Endothelial cell of umbilical vein (primary cell): Measurements from ENCODE around the gene LIN7B. TPM values are rescaled to one million over a fixed set of nuclear protein-coding genes. Genes with fewer than 3 reads are reported as not detected.

Experiments
- BruUV-seq: library from RNA; stranded (reverse); fragments of 400-500 nt; replicated peaks from 2 replicates; lab custom pipeline; 2021; lab: Mats Ljungman, UMichigan
- CTCF ChIA-PET: fragments of 300-600, 350-600 bp; sonication (Branson Sonifier 250); formaldehyde crosslinking; loops from one replicate; lab custom pipeline; 2021; ENCODE audit warnings: antibody characterized with exemption, inconsistent platforms; lab: Charles Lee
- POLR2A ChIA-PET: fragments of 300-600, 350-600 bp; sonication (Branson Sonifier 250); formaldehyde crosslinking; loops from one replicate; lab custom pipeline; 2021; ENCODE audit warnings: antibody characterized with exemption, inconsistent platforms; lab: Charles Lee
- DNase-seq: peaks from one replicate; pipeline ENCODE4 v3.0.0-alpha.2; 2011; ENCODE audit warnings: low read depth, low spot score
- FAIRE-seq: peaks from 2 replicates; lab custom pipeline; 2011; peaks lifted over from hg19 to GRCh38; lab: Jason Lieb, UNC
- H2AFZ ChIP-seq: 2 replicates; pipeline ENCODE4 v1.6.0; 2012; ENCODE audit warnings: low read depth, low read length, control low read depth, inconsistent platforms
- H3K27ac ChIP-seq: 2 replicates; pipeline ENCODE4 v1.5.1; 2011; ENCODE audit warnings: low read depth, mild to moderate bottlenecking, control low read depth, low read length, moderate library complexity; ENCODE audit not compliant: insufficient read depth
- H3K27me3 ChIP-seq, 2 experiments: 2 replicates each; pipeline versions ENCODE4 v1.6.0 to v1.6.1; 2011; ENCODE audit warnings: low read length in 2 of 2, mixed read lengths in 1 of 2; ENCODE audit not compliant: control insufficient read depth in 2 of 2, insufficient read depth in 2 of 2
- H3K36me3 ChIP-seq, 2 experiments: 2 replicates in 1 of 2; 3 replicates in 1 of 2; pipeline ENCODE4 v1.5.1; 2011; ENCODE audit warnings: low read length in 2 of 2, mild to moderate bottlenecking in 1 of 2, moderate library complexity in 1 of 2; ENCODE audit not compliant: control insufficient read depth in 2 of 2, insufficient read depth in 2 of 2; ENCODE audit errors: extremely low read depth in 1 of 2
- H3K4me1 ChIP-seq: 3 replicates; pipeline ENCODE4 v1.5.1; 2011; ENCODE audit warnings: mild to moderate bottlenecking, low read length; ENCODE audit not compliant: control insufficient read depth, insufficient read depth; ENCODE audit errors: extremely low read depth
- H3K4me2 ChIP-seq: 2 replicates; pipeline ENCODE4 v1.6.1; 2011; ENCODE audit warnings: low read length, control low read depth, mixed read lengths; ENCODE audit not compliant: insufficient read depth
- H3K4me3 ChIP-seq, 3 experiments: fragments of 200-600 bp in 1 of 3; sonication (generic), shearing (Covaris generic) in 1 of 3; replicated peaks in 1 of 3; 2 replicates each; pipeline ENCODE4 v1.5.1; 2011 to 2016; ENCODE audit warnings: control low read depth in 3 of 3, low read length in 3 of 3, mild to moderate bottlenecking in 2 of 3, inconsistent platforms in 1 of 3, low read depth in 1 of 3, moderate library complexity in 1 of 3; ENCODE audit not compliant: insufficient read depth in 1 of 3
- H3K79me2 ChIP-seq: 2 replicates; pipeline ENCODE4 v1.6.0; 2012; ENCODE audit warnings: low read length, inconsistent platforms; ENCODE audit not compliant: control insufficient read depth, insufficient read depth
- H3K9ac ChIP-seq: replicated peaks from 2 replicates; pipeline ENCODE3; 2011; ENCODE audit warnings: low read length, control low read depth; ENCODE audit not compliant: insufficient read depth; ENCODE audit errors: extremely low read depth
- H3K9me1 ChIP-seq: replicated peaks from 3 replicates; pipeline ENCODE4 v1.6.0; 2011; ENCODE audit warnings: mild to moderate bottlenecking, low read length; ENCODE audit not compliant: control insufficient read depth, insufficient read depth; ENCODE audit errors: extremely low read depth
- H3K9me3 ChIP-seq: replicated peaks from 2 replicates; pipeline ENCODE4 v1.5.1; 2012; ENCODE audit warnings: low read length, inconsistent platforms; ENCODE audit not compliant: control insufficient read depth, insufficient read depth
- H4K20me1 ChIP-seq: replicated peaks from 2 replicates; pipeline ENCODE3; 2011; ENCODE audit warnings: mild to moderate bottlenecking, low read length; ENCODE audit not compliant: control insufficient read depth, insufficient read depth; ENCODE audit errors: extremely low read depth
- CTCF ChIP-seq, 2 donors: IDR thresholded peaks; 1 replicate in 1 of 2; 2 replicates in 1 of 2; pipeline ENCODE4 v1.5.1; 2011; ENCODE audit warnings: low read length in 2 of 2, mild to moderate bottlenecking in 2 of 2, moderate library complexity in 2 of 2, control low read depth in 1 of 2, inconsistent platforms in 1 of 2, low read depth in 1 of 2; ENCODE audit not compliant: insufficient read depth in 1 of 2; ENCODE audit errors: extremely low read depth in 1 of 2
- EZH2 ChIP-seq: IDR thresholded peaks from 2 replicates; pipeline ENCODE4 v1.6.1; 2012; ENCODE audit warnings: borderline replicate concordance, low read depth, mild to moderate bottlenecking, moderate library complexity, low read length, inconsistent platforms; ENCODE audit not compliant: severe bottlenecking
- MAX ChIP-seq: IDR thresholded peaks from 2 replicates; pipeline ENCODE4 v1.6.1; 2011; ENCODE audit not compliant: insufficient read depth, insufficient read length
- dilution Hi-C: fragments of 300-500 bp; cut with MboI; formaldehyde crosslinking; loops from one replicate; pipeline ENCODE4 v1.15.0; 2019; ENCODE audit warnings: low sequenced_read_pairs; ENCODE audit not compliant: extremely low pct_ligation_motif_present
- intact Hi-C: fragments of 100-400 bp; cut with micrococcal nuclease; formaldehyde crosslinking; loops from one replicate; pipeline ENCODE4 v1.10.0; 2022
- polyA plus RNA-seq, 4 experiments: library from polyadenylated mRNA; depleted of rRNA in 3 of 4; stranded (reverse) in 3 of 4; unstranded in 1 of 4; fragments of >200 nt; gene quantifications; 2 replicates each; pipeline versions ENCODE4 v1.2.1 to v1.2.3, GENCODE V29; 2011 to 2012; ENCODE audit warnings: missing spikeins in 1 of 4
- total RNA-seq: library from RNA; stranded (reverse); gene quantifications from 2 replicates; pipeline ENCODE4 v1.2.3, GENCODE V29; 2021

LIN7B gene
- total and polyA plus RNA-seq, 2 donors (not counting 3 experiments of a cell fraction or from before 2014, with no cell fraction given), result 2.2 to 4.2 TPM

DNA sequence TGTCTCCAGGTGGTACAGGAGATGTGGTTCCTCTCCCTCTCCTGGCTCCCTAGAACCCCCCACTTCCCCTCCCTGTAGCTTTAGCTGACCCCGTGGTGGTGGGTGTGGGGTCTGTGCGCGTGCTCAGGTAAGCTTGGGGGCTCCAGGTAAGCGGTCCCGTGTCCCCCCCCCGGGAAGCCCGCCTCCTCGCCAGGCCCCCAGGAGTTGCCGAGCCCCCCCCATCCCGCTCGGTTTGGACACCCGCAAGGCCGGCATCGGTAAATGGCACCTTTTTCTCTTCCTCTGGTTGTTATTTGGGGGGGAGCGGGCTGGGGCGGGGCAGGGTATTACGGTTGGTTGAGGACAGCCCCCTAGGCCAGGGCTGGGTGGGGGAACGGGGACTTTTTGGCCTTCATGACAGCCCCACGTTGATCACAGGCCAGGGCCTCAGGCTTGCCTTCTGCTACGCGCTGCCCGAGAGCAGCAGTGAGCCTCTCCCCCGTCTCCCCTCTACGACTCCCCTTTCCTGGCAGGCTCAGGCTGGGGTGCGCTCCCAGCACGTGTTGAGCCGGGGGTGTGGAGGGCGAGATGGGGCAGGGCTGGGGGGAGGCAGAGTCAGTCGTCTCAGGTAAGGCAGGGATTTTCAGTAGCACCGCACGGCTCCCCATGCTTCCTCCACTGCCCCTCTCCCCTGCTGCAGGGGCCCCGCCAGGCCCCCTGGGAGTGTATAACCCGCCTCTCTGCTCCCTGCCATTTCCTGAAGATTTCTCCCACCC lies 10.7 kb upstream of the LIN7B start:
- ChIA-PET CTCF (interaction anchor here (1.3 kb wide), 1 partner anchor 105 kb away, joined by 3 read pairs; no protein-coding TSS in a partner anchor), POLR2A (no interaction called here)
- no peak overlapping the region for H2AFZ ChIP-seq
- intact Hi-C loops (no loop called here), dilution Hi-C loops (no loop called here)
- no peak for DNase-seq
- FAIRE-seq, result no peak
- no peaks in the 10 kb centered on the region for H3K4me1 ChIP-seq
- H3K4me3 ChIP-seq, result no peak overlapping the region
- peaks cover 31 to 71% of the 10 kb centered on the region in 2 experiments for H3K36me3 ChIP-seq
- H3K79me2 ChIP-seq, result peaks cover 12% of the 10 kb centered on the region
- no peaks in the 10 kb centered on the region for H3K9me3 ChIP-seq
- BruUV-seq, result no TSS peak
- H3K9me1 ChIP-seq, result no peaks in the 10 kb centered on the region
- no peaks in the 10 kb centered on the region for H3K27me3 ChIP-seq
- H3K27ac ChIP-seq, result no peak overlapping the region
- no peaks in the 10 kb centered on the region for H4K20me1 ChIP-seq
- no peak overlapping the region for H3K4me2 ChIP-seq
- no peak for TF ChIP-seq EZH2
- no peak for TF ChIP-seq CTCF (IDR thresholded peaks at IDR 0.05; ENCODE audit: extremely low read depth in 1 of 2, insufficient read depth in 1 of 2, low read depth in 1 of 2, low read length in 2 of 2)
- no peak for TF ChIP-seq MAX
- no peak overlapping the region for H3K9ac ChIP-seq
